H1 (cell line): Measurements from ENCODE around the gene ISM1.

Experiments
- FOSL1 ChIP-seq: IDR thresholded peaks from 2 replicates; pipeline ENCODE4 v1.6.1; 2011; ENCODE audit warnings: mild to moderate bottlenecking, low read depth, low read length, moderate library complexity; ENCODE audit not compliant: insufficient read depth
- NANOG ChIP-seq: IDR thresholded peaks from 2 replicates; pipeline ENCODE4 v1.6.1; 2011; ENCODE audit warnings: low read length, low read depth, mild to moderate bottlenecking, inconsistent platforms; ENCODE audit not compliant: insufficient read depth, poor library complexity, severe bottlenecking
- POLR2A ChIP-seq, 2 experiments: IDR thresholded peaks; 1 replicate in 1 of 2; 2 replicates in 1 of 2; pipeline ENCODE4 v1.6.1; 2011; ENCODE audit warnings: low read depth in 2 of 2, low read length in 2 of 2, mild to moderate bottlenecking in 2 of 2; ENCODE audit errors: control extremely low read depth in 1 of 2
- POLR2AphosphoS5 ChIP-seq: IDR thresholded peaks from 2 replicates; pipeline ENCODE4 v1.6.1; 2011; ENCODE audit warnings: low read depth, low read length
- RXRA ChIP-seq: IDR thresholded peaks from 2 replicates; pipeline ENCODE4 v1.6.1; 2011; ENCODE audit warnings: low read depth, mild to moderate bottlenecking, low read length, moderate library complexity; ENCODE audit not compliant: insufficient read depth
- TBP ChIP-seq: IDR thresholded peaks from 2 replicates; pipeline ENCODE4 v1.6.1; 2011; ENCODE audit warnings: low read depth, low read length, improper control_type of control experiment
- TEAD4 ChIP-seq: IDR thresholded peaks from 2 replicates; pipeline ENCODE4 v1.6.1; 2012; ENCODE audit warnings: low read depth, low read length, inconsistent platforms, mixed read lengths
- TF ChIP-seq, protein P1 (sequence below): IDR thresholded peaks from 2 replicates; pipeline ENCODE4 v1.6.1; 2011; ENCODE audit warnings: low read length, improper control_type of control experiment
- TF ChIP-seq, protein P2 (sequence below): IDR thresholded peaks from 2 replicates; pipeline ENCODE4 v1.6.1; 2012; ENCODE audit warnings: inconsistent platforms

DNA sequence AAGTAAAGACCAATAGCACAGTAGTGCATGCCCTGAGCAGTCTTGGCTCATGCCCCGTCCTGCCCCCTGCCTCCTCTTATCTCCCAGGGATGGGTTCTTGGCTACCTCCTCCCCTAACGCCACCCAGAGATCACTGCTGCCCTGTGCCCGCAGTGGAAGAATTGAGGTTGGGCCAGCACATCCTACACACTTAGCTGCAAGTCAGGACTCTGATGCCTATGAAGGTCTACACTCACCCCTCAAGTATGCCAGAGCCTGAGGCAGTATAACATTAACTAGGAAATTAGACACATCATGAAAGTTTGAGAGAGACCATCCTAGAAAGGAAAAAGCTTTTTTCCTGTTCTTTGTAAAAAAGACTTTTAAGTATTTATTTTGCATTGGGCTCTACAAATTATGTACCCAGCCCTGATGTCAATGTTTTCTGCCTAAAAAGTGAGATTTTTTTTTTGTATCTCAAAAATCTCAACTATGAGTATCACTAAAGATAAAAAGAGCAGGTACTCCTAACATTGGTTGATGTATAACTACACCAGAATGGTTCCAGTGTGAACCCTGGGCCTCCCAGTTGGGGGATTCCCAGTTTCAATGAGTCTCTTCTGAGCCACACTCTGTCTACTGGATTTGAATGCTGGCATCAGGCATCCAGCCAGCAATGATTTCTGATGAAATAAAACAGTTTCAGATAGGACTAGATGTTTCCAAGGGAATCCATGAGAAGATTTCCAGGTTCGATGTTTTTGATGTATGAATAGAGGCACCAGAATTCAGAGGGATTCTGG is 115.4 kb downstream of the ISM1 start:
- TF ChIP-seq TEAD4 (no peak), FOSL1 (no peak), TBP (no peak), POLR2AphosphoS5 (no peak), NANOG (no peak), POLR2A (IDR thresholded peaks at IDR 0.05; ENCODE audit: control extremely low read depth in 1 of 2, low read depth in 2 of 2, low read length in 2 of 2) (no peak), RXRA (no peak)
- TF ChIP-seq, protein P1, sequence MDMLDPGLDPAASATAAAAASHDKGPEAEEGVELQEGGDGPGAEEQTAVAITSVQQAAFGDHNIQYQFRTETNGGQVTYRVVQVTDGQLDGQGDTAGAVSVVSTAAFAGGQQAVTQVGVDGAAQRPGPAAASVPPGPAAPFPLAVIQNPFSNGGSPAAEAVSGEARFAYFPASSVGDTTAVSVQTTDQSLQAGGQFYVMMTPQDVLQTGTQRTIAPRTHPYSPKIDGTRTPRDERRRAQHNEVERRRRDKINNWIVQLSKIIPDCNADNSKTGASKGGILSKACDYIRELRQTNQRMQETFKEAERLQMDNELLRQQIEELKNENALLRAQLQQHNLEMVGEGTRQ = no peak
- TF ChIP-seq, protein P2, sequence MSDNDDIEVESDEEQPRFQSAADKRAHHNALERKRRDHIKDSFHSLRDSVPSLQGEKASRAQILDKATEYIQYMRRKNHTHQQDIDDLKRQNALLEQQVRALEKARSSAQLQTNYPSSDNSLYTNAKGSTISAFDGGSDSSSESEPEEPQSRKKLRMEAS = no peak
